GM12874 (cell line): Measurements from ENCODE around the gene CCL4.

Source experiments
- CTCF ChIP-seq: IDR thresholded peaks from 2 replicates; pipeline ENCODE4 v1.5.1; 2011; ENCODE audit warnings: low read depth, mild to moderate bottlenecking, control low read depth, low read length, moderate library complexity; ENCODE audit not compliant: insufficient read depth

CCL4 gene

DNA sequence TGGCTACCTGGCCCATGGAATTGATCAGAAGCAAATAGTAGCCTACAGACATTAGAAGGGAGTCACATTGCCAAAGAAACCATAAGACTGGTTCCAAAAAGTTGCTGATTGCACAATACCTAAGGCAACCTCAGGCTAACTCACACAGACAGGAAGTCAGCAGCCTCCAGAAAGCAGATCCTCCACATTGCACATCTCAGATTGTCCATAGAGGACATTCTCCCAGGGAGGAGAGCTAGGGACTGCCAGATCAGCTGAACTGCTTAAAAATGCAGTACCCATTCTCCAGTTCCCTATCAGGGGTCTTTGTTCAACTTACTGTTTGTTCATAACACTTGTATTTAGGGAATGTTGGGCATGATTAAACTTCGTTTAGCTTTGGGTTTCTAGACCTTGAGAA is 17.9 kb upstream of the CCL4 start:
- no peak for TF ChIP-seq CTCF

DNA sequence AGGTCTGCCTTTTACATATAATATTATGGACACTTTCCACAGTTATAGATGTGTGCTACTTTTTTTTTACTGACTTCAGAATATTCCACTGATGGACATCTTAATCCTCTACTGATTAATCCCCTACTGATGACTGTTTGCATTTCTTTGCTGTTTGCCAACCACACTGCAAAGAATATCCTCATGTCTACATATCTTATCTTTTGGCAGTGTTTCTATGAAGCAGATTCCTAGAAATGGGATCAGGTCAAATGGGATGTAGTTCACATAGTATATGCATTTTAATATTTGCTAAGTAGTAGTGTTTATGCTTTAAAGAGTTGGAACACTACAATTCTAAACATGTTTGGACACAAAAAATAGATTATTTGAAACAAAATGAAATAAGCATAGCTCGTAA is 16.8 kb upstream of the CCL4 start:
- TF ChIP-seq CTCF: no peak

DNA sequence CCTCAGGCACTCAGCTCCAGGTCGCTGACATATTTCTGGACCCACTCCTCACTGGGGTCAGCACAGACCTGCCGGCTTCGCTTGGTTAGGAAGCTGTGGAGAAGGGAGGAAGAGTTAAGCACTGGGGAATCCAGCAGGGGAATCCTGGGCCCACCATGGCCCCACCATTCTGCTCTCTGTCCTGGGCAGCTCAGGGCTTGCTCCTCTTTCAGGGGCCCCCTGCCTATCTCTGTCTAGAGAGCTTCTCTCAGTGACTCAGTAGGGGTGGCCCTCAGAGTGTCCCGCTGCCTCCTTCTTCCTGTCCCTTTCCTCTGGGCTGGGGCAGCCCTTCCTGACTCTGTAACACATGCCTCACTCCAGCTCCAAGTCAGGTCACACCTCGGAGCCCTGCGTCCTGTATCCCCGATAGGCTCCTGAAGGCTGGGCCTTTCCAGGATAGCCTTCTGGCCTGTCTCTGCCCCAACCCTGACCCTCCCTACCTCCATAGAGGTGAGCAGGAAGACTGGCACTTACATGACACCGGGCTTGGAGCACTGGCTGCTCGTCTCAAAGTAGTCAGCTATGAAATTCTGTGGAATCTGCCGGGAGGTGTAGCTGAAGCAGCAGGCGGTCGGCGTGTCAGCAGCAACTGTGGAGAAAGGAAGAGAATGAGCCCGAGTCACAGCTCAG is 14.8 kb upstream of the CCL4 start:
- TF ChIP-seq CTCF: no peak

DNA sequence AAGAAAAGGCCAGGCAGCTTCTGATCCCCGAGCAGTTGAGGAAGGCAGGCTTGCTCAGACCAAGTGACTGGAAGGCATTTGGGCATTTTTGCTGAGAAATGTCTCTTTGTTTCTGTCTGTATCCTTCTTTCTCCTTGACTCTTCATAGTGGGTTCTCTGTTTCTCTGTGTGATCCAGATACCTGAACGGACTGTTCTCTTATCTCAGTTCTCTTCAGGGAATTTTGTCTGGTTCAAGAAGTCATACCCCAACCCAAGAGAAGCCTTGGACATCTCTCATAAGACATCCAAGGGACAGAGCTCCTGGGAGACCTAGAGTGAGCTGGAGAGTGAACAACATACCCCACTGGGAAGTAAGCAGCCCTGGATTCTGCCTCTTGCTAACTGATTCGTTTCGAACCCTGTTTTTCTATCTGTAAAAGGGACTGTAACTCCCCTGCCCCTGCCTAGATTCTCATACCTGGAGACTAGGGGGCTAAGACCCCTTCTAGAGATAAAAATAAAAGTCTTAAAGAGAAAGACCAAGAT is 14.2 kb upstream of the CCL4 start:
- TF ChIP-seq CTCF: no peak

GRCh38 chr17:36089888-36090836 is 13.5 kb upstream of the CCL4 start, which contains the start of gene CCL3:
Gene CCL3 (minus strand): TSS chr17:36090143. CDS start chr17:36090058, 85 bp downstream.
- TF ChIP-seq CTCF: no peak

DNA sequence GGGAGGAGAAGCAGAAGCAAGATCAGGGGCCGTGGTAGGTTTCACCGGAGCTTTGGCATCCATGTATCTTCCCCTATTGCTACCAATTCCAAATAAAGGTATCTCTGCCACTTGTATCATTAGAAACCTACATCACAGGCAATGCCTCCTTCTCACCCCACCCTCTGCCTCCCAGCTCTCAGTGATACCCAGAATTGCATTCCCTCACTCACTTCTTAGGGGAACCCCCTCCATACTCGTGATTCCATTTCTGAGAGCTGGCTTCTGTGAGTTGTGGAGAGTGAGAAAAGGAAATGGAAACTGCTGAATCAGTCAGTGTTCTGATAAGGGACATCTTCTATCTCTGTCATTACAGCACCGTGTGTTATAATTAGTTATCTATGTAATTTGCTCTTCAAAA is 11.4 kb upstream of the CCL4 start:
- TF ChIP-seq CTCF: no peak

DNA sequence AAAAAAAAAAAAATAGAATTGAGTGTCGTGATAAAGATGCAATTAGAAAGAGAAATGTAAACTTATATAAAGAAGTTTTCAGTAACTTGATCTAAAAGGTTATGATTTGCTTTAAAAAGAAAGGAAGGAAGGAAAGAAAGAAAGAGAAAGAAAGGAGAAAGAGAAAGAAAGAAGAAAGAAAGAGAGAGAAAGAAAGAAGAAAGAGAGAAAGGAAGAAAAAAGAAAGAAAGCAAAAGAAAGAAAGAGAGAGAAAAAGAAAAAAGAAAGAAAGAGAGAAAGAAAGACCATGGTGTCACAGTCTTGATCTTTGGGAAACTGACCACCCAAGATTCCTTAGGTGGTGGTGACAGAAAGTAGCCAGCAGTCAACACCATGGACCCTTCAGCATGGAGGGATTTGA is 9.4 kb upstream of the CCL4 start:
- no peak for TF ChIP-seq CTCF
